HG02870 (cell line): ENCODE measurements around the gene TSPEAR.
"Not testable (repeated sequence)": the region's sequence is repeated elsewhere in the genome, so short reads cannot be mapped to it uniquely, and the experiment has no call there.

Experiments used
- ATAC-seq: cut with Tn5 transposase; IDR thresholded peaks from one replicate; pipeline ENCODE4 v1.9.1; 2021; ENCODE audit warnings: mild to moderate bottlenecking, moderate library complexity; ENCODE audit not compliant: unreplicated experiment

TSPEAR gene

GRCh38 chr21:44703731-44704635, 7.4 kb downstream of the TSPEAR start:
- ATAC-seq = no peak

DNA sequence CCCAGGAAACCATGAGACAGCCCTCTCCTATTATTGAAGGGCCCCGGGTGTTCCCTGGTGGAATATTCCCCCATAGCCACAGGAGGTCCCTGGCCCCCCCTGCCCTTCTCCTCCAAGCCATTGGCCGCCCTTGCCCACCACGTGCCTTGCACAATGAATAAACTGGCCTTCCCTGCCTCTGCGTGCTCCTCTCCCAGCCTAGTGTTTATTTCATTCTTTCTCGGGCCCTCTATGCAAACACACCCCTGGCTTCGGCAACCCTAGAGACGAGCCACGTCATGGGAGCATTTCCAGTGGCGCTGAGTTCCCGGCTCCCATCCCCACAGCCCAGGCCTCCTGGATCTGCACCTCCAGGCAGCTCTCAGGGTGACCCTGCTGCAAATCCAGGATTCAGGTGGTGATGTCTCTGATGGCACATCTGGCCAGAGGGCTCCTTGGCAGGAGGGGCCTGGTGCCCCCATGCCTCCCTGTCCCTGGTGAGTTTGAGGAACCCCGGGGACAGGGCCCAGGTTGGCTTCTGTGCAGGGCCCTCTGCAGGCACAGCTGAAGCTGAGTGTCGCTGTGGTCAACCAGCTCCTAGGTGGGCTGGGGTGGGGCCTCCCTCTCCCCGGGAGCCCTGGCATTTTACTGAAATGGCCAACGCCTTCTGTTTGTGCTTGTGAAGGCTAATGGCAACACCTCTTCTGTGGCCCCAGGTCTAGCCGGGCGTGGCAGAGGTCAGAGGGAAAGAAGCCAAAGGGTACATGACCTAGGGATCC, 8.2 kb downstream of the TSPEAR start:
- ATAC-seq = no peak

GRCh38 chr21:44702111-44702972, 9.0 kb downstream of the TSPEAR start:
- ATAC-seq = no peak

GRCh38 chr21:44701541-44701940, 9.8 kb downstream of the TSPEAR start:
- no peak for ATAC-seq

DNA sequence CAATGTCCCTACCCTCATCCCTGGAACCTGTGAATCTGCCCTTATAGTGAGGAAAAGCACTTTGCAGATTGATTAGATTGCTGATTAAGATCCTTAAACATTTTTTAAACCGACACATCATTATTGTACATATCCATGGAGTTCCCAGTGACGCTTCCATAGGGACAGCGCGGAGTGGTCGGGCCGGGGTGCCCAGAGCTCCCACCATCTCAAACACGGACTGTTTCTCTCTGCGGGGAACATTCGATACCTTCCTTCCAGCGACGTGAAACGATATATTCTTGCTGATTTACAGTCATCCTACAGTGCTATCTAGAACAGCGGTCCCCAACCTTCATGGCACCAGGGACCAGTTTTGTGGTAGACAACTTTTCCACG, 10.4 kb downstream of the TSPEAR start:
- no peak for ATAC-seq

- ATAC-seq = no peak
These were observed 11.0 kb downstream of the TSPEAR start for GRCh38 chr21:44700101-44701022.

DNA sequence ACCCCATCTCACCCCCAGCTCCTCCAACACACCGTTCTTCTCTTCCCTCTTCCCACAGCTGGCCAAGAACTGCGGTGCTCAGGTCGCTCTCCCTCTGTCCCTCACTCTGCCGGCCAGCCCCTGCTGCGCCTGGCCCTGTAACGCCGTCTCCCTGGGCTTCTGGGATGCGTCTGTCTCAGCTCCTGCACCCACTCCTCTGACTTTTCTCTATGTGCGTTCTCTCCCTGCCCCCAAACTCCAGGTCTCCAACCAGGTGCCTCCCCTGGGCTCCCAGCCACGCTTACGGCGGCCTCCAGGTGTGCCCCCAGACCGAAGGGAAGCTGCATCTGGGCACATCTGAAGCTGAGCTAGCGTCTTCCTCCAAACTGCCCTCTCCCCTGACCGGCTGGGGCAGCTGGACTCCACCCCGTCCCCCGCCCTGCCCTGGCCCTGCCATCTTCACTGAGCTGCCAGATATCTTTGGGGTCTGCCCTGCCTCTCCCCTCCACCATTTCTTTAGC, 11.8 kb downstream of the TSPEAR start:
- ATAC-seq = no peak

DNA sequence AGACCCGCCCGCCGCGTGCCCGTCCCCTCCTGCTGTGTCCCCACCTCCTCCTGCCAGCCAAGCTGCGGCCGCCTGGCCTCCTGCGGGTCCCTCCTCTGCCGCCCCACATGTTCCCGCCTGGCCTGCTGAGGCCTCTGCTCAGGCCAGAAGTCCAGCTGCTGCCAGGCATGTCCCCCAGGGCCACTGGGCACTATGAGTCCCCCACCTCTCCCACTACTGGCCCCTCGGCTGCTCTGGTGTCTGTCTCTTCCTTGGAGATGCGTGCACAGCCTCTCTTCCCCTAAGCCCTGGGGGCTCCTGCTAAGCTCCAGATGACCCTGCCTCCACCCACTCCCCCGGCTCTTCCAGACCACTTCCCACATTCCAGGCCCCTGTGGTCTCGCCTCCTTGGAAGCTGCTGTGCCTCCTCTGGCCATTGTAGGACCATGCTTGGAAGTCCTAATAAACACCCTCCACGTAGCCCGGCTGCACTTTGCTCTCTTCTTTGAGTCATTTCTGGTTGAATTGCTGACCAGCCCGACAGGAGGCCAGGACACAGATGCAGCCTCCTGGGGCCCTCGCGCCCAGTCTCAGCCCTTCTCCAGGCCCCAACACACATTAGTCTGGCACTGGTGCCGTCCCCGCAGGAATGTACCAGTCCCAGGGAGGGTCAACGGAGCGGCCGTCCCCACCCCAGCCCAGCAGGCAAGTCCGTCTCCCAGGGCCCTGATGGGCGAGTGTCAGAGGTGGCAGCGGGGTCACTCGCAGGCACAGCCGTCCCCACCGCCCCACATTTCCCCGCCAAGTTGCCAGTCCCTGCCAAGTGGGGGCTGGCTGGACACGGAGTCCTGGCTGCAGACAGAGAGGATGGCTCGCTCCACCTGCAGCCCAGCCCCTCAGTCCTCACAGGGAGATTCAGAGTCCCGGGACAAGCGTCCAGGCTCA, 13.3 kb downstream of the TSPEAR start:
- ATAC-seq = no peak

DNA sequence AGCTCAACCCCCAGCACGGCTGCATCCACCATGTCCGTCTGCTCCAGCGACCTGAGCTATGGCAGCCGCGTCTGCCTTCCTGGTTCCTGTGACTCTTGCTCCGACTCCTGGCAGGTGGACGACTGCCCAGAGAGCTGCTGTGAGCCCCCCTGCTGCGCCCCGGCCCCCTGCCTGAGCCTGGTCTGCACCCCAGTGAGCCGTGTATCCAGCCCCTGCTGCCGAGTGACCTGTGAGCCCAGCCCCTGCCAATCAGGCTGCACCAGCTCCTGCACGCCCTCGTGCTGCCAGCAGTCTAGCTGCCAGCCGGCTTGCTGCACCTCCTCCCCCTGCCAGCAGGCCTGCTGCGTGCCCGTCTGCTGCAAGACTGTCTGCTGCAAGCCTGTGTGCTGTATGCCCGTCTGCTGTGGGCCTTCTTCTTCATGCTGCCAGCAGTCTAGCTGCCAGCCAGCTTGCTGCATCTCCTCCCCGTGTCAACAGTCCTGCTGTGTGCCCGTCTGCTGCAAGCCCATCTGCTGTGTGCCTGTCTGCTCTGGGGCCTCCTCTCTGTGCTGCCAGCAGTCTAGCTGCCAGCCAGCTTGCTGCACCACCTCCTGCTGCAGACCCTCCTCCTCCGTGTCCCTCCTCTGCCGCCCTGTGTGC, 14.1 kb downstream of the TSPEAR start, which contains the start of gene KRTAP10-12:
KRTAP10-12 (plus strand) TSS at position 1 of the 639 bp plus-strand sequence; CDS start at position 31, 30 bp downstream.
- ATAC-seq = not testable (repeated sequence)

- no peak for ATAC-seq
These were observed 14.8 kb downstream of the TSPEAR start for GRCh38 chr21:44696572-44696971.

- no peak for ATAC-seq
These were observed 15.7 kb downstream of the TSPEAR start for GRCh38 chr21:44695641-44696040.

- no peak for ATAC-seq
These were observed 16.2 kb downstream of the TSPEAR start for GRCh38 chr21:44695184-44695583.

GRCh38 chr21:44694776-44695175, 16.6 kb downstream of the TSPEAR start:
- no peak for ATAC-seq

GRCh38 chr21:44692798-44693512, 18.4 kb downstream of the TSPEAR start:
- no peak for ATAC-seq

- no peak for ATAC-seq
These were observed 19.7 kb downstream of the TSPEAR start for GRCh38 chr21:44691686-44692085.

- not testable (repeated sequence) for ATAC-seq
These were observed 21.6 kb downstream of the TSPEAR start for GRCh38 chr21:44689740-44690139.

GRCh38 chr21:44687671-44688070, 23.7 kb downstream of the TSPEAR start:
- ATAC-seq = no peak
